Stimulated activated CD8-positive, alpha-beta memory T cell treated with anti-CD3 and anti-CD28 coated beads, Interleukin-12 subunit alpha, Interleukin-12 subunit beta, amount 100 ng/mL, for 24 hours (primary cell): ENCODE data around the gene INPP5A.

ENCODE experiments used
- DNase-seq: peaks from one replicate; pipeline ENCODE4 v3.0.0-alpha.2; 2020; ENCODE audit errors: extremely low read depth

INPP5A gene

DNA sequence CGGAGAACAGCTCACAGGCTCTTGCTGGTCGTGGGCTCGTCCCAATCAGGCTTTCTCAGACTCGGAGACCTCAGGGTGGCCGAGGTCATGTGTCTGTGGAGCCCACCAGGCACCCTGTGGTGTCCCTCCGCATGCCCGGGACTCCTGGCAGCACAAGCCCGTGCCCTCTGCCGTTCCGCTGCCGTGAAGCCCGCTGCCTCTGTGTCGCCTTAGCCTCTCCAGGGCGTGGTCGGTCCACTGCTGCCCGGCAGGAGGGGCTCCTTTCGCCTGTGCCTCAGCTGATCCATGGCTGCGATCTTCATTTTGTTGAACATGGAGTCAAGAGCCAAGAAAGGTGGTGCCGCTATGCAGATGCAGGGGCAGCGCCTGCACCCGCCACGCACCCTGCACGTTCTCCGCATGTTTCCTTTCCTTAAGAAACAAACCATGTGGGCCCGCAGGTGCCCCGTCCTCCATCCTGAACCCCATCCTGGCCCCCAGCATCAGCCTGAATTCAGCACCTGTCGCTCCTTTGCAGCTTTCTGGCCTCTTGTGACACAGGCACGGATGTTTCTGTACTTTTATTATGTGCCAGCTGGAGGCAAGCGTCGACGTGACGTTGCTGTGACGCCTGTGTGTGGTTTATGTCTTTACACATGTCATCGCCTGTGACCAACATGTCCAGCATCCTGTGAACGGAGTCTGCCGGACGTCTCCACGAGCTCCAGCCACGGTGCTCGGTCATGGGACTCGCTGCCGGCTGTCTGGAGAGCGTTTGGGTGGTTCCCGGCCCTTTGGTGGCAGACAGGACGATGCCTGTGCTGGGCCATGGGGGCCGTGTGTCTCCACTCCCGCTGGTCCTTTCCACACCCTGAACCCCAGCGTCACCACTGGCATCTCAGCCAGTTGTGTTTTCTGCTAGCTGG is 178.4 kb downstream of the INPP5A start:
- no peak for DNase-seq

DNA sequence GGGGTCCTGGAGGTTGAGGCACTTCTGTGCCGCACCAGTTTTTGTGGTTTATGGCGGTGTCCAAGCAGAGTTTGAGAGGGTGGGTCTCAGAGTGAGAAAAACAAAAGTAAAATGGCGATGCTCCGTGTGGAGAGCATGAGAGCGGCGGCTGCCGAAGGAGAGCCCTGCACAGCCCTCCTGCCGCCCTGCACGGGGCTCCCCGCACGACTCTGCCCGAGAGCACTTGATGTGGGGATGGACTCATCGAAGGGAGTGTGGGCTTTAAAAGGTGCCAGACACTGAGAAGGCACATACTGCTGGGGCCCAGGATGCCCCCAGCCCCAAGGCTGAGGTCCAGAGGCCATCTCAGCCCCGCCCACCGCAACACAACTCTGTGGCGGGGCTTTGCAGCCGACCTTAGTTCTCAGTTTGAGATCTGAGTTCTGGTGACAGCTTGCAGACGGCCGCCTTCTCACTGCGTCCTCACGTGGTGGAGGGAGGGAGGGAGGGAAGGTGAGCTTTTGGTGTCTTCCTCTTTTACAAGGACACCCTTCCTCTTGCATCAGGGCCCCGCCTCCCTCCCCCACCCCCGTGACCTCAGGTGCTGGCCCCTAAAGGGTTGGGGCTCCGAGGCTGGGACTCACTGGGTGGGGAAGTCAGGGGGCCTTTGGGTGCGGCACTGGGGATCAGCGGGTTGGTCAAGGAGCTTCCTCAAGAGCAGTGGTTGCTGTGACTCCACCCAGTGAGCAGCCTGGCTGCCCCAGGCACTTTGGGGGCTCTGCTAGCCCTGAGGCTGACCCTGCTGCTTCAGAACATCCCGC is 179.3 kb downstream of the INPP5A start:
- DNase-seq, result no peak

DNA sequence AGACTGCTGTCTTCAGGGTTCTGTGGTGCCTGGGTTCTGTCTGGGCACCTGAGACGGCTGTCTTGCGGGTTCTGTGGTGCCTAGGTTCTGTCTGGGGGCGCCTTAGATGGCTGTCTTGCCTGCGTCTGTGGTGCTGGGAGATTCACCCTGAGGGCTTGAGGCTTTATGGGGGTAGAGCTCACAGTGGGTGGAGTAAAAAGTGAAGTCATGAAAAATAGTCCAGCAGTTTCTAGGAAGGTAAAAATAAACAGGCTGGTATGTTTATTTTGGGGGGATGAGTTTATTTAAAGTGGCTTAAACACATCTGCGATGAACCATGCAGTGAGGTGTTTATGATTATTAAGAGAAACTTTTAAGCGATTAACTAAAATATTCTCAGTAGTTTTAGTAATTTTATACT is 184.1 kb downstream of the INPP5A start:
- no peak for DNase-seq

DNA sequence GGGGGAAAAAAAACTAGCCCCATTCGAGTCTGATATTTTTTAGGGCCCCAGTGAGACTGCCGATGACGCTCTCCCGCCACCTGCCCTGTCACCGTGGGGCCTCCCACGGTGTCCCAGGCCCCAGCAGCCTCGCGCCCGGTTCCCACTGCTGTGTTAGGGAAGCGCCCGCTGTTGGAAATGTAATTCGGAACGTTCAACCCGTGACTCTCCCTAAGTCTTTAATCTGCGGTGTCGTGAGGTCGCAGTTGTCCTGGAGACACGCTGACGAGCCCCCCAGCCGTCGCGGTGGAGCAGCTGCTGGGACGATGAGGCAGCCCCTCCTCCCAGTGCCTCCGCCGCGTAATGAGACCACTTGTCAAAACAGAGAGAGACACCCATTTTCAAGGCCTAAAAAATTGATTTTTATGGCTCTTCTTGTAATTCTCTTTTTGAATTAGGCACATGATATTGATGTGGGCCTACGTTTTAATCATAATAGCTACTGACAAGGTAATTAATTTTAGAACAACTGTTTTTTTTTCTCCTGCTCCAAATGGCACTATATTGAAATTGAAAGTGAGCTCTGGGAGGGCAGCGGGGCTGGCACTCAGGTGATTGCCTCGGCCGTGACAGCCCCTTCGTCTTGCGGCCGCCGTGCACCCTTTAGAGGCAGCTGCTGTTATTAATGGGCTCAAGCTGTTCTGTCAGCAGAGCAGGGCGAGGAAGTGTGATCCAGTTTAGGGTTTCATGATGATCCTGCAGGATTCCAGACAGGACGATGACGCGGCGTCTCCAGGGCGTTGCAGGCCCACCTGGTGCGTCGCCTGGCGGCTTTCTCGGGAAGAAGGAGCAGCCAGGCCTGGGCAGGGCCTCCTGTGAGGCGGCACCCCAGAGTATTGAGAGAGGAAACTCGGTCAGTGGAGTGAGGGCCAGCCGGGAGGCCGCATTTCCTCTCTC is 185.1 kb downstream of the INPP5A start:
- no peak for DNase-seq

DNA sequence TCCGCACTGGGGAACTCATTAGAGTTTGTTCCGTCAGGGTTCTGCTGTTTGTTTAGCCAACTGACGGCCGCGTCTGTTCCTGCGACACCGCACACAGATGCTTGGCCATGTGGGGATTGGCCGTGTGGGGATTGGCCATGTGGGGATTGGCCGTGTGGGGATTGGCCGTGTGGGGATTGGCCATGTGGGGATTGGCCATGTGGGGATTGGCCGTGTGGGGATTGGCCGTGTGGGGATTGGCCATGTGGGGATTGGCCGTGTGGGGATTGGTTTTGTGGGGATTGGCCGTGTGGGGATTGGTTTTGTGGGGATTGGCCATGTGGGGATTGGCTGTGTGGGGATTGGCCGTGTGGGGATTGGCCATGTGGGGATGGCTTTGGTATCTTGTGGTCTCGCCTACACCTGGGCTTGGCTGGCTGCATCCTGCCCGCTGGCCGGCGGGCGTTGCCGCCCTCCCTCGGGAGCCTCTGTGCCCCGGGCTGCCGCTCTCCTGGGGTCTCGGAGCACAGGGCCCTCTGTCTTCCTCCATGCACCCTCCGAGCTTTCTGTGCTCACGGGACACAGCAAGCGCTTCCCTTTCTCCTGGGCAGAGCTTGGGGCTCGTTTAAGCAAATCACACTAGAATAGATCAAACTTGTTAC is 185.9 kb downstream of the INPP5A start:
- DNase-seq, result no peak

DNA sequence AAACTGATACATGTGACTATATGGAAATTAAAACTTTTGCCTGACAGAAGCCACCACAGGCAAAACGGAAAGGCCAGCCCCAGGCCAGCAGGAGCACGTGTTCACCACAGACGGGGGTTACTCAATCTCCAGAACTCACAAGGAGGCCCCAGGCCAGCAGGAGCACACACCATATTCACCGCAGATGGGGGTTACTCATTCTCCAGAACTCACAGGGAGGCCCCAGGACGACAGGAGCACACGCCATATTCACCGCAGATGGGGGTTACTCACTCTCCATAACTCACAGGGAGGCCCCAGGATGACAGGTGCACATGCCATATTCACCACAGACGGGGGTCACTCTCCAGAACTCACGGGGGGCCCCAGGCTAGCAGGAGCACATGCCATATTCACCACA is 186.9 kb downstream of the INPP5A start:
- DNase-seq, result no peak

DNA sequence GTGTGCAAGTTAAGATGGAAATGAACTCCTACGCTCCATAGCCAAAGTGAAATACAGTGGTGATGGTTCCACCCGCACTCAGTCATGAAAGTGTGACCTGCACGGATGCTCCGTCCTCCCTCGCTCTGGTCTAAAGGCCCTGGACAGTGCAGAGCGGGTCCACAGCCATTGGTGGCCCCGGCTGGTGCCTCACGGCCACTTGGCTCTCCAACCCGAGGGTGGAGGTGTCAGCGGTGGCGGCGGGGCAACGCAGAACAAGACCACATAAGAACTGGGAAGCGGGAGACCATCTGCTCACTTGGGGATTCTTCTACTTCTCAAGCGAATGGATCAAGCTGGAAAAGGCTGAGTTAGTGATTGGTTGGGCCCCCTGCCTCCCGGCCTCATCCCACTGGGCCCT is 187.6 kb downstream of the INPP5A start:
- DNase-seq, result no peak

DNA sequence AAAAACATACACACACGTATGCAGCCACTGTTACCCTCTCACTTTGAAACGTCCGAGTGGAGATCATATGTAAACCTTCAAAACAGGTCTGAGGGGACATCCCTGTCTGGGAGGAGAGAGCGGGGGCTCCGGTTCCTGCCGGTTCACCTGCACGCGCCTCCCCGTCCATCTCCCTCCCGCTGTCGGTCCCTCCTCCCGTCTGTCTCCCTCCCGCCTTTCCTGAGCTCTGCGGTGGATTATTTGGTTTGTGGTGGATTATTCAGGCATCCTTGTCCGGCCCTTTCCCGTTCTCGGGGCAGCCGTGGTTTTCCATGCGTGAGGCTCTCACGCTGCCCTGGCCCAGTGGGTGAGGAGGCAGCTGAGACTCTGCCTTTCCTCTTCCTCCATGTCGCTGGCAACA is 188.6 kb downstream of the INPP5A start:
- no peak for DNase-seq

DNA sequence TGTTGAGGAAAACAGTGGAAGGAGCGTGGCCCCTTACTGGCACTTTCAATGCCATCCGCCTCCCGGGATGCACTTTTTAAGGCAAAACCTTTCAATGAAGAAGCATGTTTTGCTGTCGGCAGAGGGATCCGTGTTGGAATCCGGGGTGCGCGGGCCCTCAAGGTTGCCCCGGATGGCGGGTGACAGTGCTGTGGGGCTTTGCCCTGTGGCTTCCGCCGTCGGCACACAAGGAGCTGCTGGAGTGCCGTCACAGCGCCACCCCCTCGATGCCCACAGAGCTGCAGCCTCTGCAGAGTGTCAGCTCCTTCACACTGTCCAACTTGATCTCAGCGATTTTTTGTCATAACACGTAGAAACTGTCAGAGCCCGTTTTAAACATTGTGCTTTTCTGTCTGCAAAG is 189.4 kb downstream of the INPP5A start:
- no peak for DNase-seq

DNA sequence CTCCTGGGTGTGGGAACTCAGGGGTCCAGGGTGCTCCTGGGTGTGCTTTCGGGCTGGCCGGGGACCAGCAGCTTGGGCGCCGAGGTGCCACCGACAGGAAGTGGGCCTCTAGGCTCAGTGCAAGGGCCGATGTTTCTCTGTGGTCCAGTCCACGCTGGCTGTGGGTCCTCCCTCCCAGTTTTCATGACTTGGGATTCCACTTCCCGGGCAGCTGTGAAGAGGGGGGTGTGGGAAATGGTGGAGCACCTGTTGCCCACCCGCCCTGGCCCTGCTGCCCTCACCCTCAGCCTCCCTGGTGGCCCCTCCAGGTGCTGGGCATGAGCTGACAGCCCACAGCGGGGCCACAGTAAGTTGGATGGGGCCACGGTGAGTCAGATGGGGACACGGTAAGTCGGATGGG is 189.8 kb downstream of the INPP5A start:
- no peak for DNase-seq

DNA sequence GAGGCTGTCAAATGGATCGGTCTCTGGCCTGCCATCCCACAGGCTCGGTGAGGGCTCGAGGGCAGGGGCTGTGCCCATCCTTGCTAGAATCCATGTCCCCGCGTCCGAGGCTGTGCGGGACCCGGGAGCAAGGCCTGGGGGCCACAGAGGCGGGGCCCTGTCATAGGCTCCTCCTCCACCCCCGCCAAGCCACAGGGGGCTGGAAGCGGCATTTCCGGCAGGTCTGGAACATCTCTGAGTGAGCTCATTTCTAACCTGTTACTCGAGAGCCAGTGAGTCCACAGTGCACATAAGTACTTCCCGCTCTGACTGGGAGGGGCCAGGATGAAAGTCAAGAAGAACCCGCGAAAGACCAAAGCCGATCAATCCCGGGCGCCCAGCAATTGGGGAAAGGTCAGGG is 190.7 kb downstream of the INPP5A start:
- DNase-seq, result no peak

DNA sequence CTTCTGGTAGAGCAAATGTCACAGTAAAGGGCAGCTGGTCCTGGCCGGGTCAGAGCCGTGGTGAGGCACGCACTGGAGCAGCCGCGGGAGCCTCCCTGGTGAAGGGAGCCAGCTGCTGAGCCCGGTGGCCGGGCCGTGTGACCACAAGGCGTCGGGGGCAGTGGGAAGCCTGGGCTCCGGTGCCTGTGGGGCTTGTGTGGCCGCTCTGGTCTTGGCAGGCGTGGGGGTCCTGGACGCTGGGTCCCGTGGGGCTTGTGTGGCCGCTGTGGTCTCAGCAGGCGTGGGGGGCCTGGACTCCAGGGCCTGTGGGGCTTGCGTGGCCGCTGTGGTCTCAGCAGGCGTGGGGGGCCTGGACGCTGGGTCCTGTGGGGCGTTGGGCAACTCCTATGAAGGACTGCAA is 191.2 kb downstream of the INPP5A start:
- DNase-seq, result no peak

DNA sequence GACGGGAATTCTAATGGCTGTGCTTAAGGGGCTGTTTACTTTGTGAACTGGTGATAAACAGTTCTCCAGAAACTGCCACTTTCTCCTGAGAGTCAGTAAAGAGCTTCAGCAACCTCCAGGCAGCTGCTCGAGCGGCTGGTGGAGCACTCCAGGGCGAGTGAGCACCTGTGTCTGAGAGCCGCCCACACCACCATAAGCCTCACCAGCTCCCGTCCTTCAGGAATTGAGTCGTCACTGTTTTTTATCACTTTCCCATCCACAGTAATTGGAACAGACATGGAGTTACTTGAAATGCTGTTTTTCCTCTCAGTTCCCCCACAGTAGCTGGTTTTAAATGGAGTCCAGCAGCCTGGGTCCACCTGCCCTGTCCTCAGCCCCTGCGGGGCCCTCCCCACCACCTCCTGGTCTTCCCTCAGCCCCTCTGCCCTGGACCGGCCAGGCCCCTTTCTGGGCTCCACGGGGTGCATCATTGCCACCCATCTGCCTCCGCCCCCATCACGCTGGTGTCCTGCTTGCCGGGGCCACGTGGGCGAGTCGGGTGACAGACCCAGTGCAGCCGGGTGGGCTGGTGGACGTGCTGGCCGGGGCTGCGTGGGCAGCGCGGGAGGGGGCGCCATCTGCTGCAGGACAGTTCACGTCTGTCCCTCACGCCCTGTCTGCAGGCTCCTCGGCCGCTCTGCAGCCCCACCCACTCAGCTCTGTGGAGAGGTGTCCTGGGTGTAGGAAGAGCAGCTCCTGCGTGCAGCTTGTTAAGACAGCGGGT is 192.4 kb downstream of the INPP5A start:
- no peak for DNase-seq

DNA sequence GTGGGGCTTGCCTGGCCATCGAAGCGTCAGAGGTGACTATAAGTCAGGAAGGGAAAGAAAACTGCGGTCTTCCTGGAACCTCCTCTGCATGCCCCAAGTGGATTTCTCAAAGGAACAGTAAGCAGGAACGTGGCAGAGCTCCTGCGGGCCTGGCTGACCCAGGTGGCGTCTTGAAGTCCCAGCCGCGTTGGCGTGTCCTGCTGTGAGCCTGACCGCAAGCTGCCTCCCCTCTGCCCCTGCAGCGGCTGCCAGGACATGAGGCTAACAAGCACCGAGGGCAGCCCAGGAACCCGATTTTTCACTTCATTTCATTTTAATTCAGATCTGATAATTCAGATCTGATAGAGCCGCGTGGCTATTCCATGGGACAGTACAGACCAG is 193.0 kb downstream of the INPP5A start:
- DNase-seq, result no peak

DNA sequence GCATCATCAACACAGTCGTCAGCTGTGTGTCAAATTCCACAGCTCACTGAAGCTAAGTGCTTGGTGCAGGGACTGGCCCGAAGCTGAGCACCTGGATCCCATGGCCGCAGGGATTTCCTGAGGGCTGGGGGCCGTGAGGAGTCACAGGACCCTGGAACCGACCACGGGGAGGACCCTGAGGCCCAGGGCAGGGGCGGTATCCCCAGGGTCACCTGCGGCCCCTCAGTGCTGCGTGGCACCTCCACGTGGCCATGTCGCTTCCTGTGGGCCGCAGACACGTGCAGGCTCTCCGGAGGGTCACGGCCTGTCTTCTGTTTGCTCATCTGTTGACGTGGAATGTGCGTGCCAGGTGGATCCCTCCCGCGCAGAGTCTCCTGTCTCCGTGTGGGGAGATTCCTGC is 194.9 kb downstream of the INPP5A start:
- no peak for DNase-seq

DNA sequence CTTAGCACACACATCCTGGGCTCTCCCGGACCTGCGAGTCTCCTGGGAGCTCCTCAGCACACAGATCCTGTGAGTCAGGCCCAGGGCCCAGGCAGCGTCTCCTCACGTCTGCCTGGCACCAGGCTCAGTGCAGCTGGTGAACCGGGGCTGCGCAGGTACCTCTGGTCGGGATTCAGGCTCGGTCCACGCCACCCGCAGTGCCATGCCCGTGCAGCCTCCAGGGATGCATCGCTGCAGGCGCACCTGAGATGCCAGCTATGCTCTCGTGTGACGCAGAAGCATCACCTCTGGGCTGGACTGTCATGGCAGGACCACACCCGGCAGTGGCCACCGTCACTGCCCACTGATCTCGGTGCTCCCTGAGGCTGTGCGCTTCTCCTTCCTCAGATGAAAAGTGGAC is 196.3 kb downstream of the INPP5A start:
- no peak for DNase-seq

DNA sequence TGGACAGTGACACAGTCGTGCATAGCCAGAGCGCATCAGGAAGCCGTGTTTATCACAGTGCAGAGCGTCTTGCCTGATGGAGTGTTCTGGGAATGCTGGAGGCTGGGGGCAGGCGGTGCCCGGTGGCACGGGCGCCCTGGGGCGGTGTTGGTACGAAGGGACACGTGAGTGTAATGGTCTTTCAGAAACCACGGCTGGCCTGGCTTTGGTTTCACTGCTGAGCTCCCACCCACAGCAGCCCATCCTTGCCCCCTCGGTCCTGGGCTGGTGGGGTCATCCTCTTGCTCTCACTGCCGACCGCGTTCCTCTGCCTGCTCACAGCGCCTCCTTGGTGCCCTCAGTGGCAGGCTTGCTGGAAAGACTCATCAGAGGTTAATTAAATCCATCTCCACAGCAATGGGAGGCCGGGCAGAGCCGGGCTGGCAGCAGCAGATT is 197.8 kb downstream of the INPP5A start:
- DNase-seq, result no peak

DNA sequence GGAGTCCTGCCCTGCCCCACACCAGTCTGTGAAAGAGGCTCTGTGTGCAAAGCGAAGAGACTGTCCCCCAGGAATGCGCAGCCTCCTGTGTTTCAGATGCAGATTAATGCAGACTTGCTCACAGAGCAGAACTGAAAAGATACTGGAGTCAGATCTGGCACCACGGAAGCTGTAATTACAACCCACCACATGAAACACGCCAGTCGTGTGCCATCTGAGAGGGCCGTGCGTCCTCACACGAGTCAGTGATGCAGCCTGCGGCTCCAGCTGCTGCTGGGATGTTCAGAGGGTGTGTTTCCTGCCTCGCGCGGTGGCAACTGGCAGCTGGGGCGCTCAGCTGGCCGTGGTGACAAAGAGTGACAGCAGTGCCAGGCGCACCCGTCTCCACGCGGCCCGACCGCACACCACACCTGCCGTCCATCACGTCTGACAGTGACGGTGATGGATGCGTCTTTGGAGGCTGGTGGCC is 198.4 kb downstream of the INPP5A start:
- DNase-seq, result no peak

DNA sequence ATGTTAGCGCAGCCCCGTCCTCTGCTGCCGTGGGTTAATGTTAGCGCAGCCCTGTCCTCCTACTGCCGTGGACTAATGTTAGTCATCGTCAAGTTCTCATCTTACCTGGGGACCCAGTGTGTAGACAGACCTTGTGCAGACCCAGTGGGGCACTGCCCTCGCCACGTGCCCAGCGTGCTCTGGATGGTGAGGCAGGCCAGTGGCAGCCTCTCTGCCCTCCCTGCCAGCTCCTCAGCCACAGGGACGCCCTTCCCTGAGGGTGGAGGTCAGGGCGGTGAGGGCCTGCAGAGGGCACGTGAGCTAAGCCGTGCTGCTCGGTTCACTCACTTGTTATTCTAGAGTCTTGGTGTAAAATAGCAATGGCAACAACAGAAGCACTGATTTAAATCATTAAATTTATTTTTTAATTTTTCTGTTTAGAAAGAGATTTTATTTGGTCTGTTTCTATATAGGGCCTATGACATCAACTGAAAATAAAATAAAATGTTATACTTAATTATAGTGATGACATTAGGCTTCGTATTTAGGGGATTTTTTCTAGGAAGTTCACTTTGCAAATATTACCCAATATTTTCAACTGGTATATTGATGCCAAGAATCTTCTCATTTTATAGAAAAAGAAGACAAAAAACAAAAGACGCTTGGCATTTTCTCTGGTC is 199.9 kb downstream of the INPP5A start:
- DNase-seq, result no peak
